Measurements from ENCODE around the gene SMC2. TPM values are rescaled to one million over a fixed set of nuclear protein-coding genes. Genes with fewer than 3 reads are reported as not detected.

The SMC2 gene
- total RNA-seq, 1 experiment from 2014 or later = 24.4 TPM

- TF ChIP-seq CTCF (IDR thresholded peaks at IDR 0.05; ENCODE audit: unreplicated experiment) = no peak
- CTCF ChIA-PET = no interaction called here
- Mint-ChIP-seq H3K27ac (ENCODE audit: unreplicated experiment) (no peak overlapping the region), H3K36me3 (ENCODE audit: insufficient read depth, unreplicated experiment) (no peaks in the 10 kb centered on the region), H3K4me3 (ENCODE audit: low read depth, unreplicated experiment) (no peak overlapping the region), H3K4me1 (ENCODE audit: low read depth, unreplicated experiment) (no peaks in the 10 kb centered on the region), H3K9me3 (ENCODE audit: low read depth, unreplicated experiment) (no peaks in the 10 kb centered on the region), H3K27me3 (ENCODE audit: unreplicated experiment) (no peaks in the 10 kb centered on the region)
- intact Hi-C loops (cut with micrococcal nuclease; ENCODE audit: unreplicated experiment) = no loop called here
- DNase-seq = no peak
- no TSS peak for BruUV-seq (replicated peaks)
Observed at GRCh38 chr9:104118916-104119315, 24.8 kb downstream of the SMC2 start.

- H3K9me3 Mint-ChIP-seq (ENCODE audit: low read depth, unreplicated experiment) = no peaks in the 10 kb centered on the region
- H3K27ac Mint-ChIP-seq (ENCODE audit: unreplicated experiment) = no peak overlapping the region
- H3K4me3 Mint-ChIP-seq (ENCODE audit: low read depth, unreplicated experiment) = no peak overlapping the region
- no peak for DNase-seq
- no peaks in the 10 kb centered on the region for H3K36me3 Mint-ChIP-seq (ENCODE audit: insufficient read depth, unreplicated experiment)
- H3K4me1 Mint-ChIP-seq (ENCODE audit: low read depth, unreplicated experiment) = no peaks in the 10 kb centered on the region
- no peaks in the 10 kb centered on the region for H3K27me3 Mint-ChIP-seq (ENCODE audit: unreplicated experiment)
- BruUV-seq (replicated peaks) = no TSS peak
- intact Hi-C loops (cut with micrococcal nuclease; ENCODE audit: unreplicated experiment) = no loop called here
- CTCF ChIA-PET = no interaction called here
- TF ChIP-seq CTCF (IDR thresholded peaks at IDR 0.05; ENCODE audit: unreplicated experiment) = no peak
Observed at GRCh38 chr9:104121022-104121421, 26.9 kb downstream of the SMC2 start.

GRCh38 chr9:104138243-104138868, 44.2 kb downstream of the SMC2 start:
- H3K27ac Mint-ChIP-seq (ENCODE audit: unreplicated experiment) = no peak overlapping the region
- H3K4me1 Mint-ChIP-seq (ENCODE audit: low read depth, unreplicated experiment) = no peaks in the 10 kb centered on the region
- DNase-seq = no peak
- peaks cover 14% of the 10 kb centered on the region for H3K36me3 Mint-ChIP-seq (ENCODE audit: insufficient read depth, unreplicated experiment)
- H3K27me3 Mint-ChIP-seq (ENCODE audit: unreplicated experiment) = no peaks in the 10 kb centered on the region
- BruUV-seq (replicated peaks) = no TSS peak
- H3K4me3 Mint-ChIP-seq (ENCODE audit: low read depth, unreplicated experiment) = no peak overlapping the region
- intact Hi-C loops (cut with micrococcal nuclease; ENCODE audit: unreplicated experiment) = no loop called here
- TF ChIP-seq CTCF (IDR thresholded peaks at IDR 0.05; ENCODE audit: unreplicated experiment) = no peak
- CTCF ChIA-PET = no interaction called here
- peaks cover 3% of the 10 kb centered on the region for H3K9me3 Mint-ChIP-seq (ENCODE audit: low read depth, unreplicated experiment)

GRCh38 chr9:104142799-104143549, 48.9 kb downstream of the SMC2 start:
- no peak for DNase-seq
- no peak overlapping the region for H3K4me3 Mint-ChIP-seq (ENCODE audit: low read depth, unreplicated experiment)
- CTCF ChIA-PET = no interaction called here
- BruUV-seq (replicated peaks) = no TSS peak
- H3K9me3 Mint-ChIP-seq (ENCODE audit: low read depth, unreplicated experiment) = no peaks in the 10 kb centered on the region
- intact Hi-C loops (cut with micrococcal nuclease; ENCODE audit: unreplicated experiment) = no loop called here
- no peaks in the 10 kb centered on the region for H3K27me3 Mint-ChIP-seq (ENCODE audit: unreplicated experiment)
- no peaks in the 10 kb centered on the region for H3K36me3 Mint-ChIP-seq (ENCODE audit: insufficient read depth, unreplicated experiment)
- TF ChIP-seq CTCF (IDR thresholded peaks at IDR 0.05; ENCODE audit: unreplicated experiment) = no peak
- H3K4me1 Mint-ChIP-seq (ENCODE audit: low read depth, unreplicated experiment) = no peaks in the 10 kb centered on the region
- H3K27ac Mint-ChIP-seq (ENCODE audit: unreplicated experiment) = no peak overlapping the region
